ENCODE data around the gene GALNT16.

GRCh38 chr14:69327507-69327906 is 67.5 kb downstream of the GALNT16 start:
- TF ChIP-seq ZNF70 (CRISPR knock-in tag; IDR thresholded peaks at IDR 0.05) (no peak), CSDC2 (CRISPR knock-in tag; IDR thresholded peaks at IDR 0.05) (no peak), RARB (CRISPR knock-in tag; IDR thresholded peaks at IDR 0.05) (no peak), GLIS3 (CRISPR knock-in tag; IDR thresholded peaks at IDR 0.05) (no peak), ARNTL (CRISPR knock-in tag; IDR thresholded peaks at IDR 0.05; ENCODE audit: borderline replicate concordance, low read depth) (no peak), PPARA (CRISPR knock-in tag; IDR thresholded peaks at IDR 0.05; ENCODE audit: borderline replicate concordance) (no peak), ZNF8 (CRISPR knock-in tag; IDR thresholded peaks at IDR 0.05) (no peak), ZNF565 (CRISPR knock-in tag; conservative IDR thresholded peaks at IDR 0.05; ENCODE audit: low read depth) (no peak), PATZ1 (CRISPR knock-in tag; IDR thresholded peaks at IDR 0.05; ENCODE audit: borderline replicate concordance) (no peak), ZFP3 (CRISPR knock-in tag; IDR thresholded peaks at IDR 0.05) (no peak), ZFP30 (CRISPR knock-in tag; IDR thresholded peaks at IDR 0.05) (no peak), POU6F1 (CRISPR knock-in tag; IDR thresholded peaks at IDR 0.05; ENCODE audit: borderline replicate concordance, low read depth) (no peak), TCF4 (CRISPR knock-in tag; IDR thresholded peaks at IDR 0.05; ENCODE audit: borderline replicate concordance) (no peak), ISL1 (CRISPR knock-in tag; IDR thresholded peaks at IDR 0.05) (no peak)

Measured in SK-N-SH treated with all-trans-retinoic acid at 6 μM for 48 hours (cell line).